Measurements from ENCODE around the gene C18orf63. TPM values are rescaled to one million over a fixed set of nuclear protein-coding genes. Genes with fewer than 3 reads are reported as not detected.

C18orf63 gene
- polyA plus RNA-seq, 1 experiment: not detected

DNA sequence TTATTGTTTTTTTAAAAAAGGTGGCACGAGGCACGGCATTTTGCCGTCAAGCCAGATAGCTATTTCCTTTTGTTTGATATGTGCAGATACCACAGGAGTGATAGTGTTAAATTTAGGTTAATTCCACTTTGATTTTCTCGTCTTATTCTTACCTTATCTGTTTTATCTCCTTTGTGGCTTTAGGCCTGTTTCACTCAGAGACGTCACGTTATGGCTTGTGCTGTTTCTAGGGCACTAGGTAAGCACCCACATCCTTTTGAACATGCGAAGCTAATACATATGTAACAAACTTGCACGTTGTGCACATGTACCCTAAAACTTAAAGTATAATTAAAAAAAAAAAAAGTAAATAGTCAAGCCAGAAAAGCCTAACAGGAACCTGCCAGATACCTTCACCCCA, 57.8 kb downstream of the C18orf63 start:
- TF ChIP-seq, protein P1, sequence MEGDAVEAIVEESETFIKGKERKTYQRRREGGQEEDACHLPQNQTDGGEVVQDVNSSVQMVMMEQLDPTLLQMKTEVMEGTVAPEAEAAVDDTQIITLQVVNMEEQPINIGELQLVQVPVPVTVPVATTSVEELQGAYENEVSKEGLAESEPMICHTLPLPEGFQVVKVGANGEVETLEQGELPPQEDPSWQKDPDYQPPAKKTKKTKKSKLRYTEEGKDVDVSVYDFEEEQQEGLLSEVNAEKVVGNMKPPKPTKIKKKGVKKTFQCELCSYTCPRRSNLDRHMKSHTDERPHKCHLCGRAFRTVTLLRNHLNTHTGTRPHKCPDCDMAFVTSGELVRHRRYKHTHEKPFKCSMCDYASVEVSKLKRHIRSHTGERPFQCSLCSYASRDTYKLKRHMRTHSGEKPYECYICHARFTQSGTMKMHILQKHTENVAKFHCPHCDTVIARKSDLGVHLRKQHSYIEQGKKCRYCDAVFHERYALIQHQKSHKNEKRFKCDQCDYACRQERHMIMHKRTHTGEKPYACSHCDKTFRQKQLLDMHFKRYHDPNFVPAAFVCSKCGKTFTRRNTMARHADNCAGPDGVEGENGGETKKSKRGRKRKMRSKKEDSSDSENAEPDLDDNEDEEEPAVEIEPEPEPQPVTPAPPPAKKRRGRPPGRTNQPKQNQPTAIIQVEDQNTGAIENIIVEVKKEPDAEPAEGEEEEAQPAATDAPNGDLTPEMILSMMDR (IDR thresholded peaks at IDR 0.05; ENCODE audit: low read depth, low read length): no peak
- Histone ChIP-seq H3K27me3 (ENCODE audit: control insufficient read depth, insufficient read depth, low read length) (peaks cover 19% of the 10 kb centered on the region), H3K4me3 (ENCODE audit: low read depth, low read length) (no peak overlapping the region), H3K9me3 (ENCODE audit: control insufficient read depth, insufficient read depth, low read length) (no peaks in the 10 kb centered on the region), H3K27ac (ENCODE audit: low read depth, low read length) (no peak overlapping the region)
- no peak for DNase-seq (ENCODE audit: low read depth, low spot score)
- ChIA-PET POLR2A (no interaction called here), CTCF (interaction anchor here (1.6 kb wide), 1 partner anchor 178 kb away, joined by 7 read pairs; no protein-coding TSS in a partner anchor)

DNA sequence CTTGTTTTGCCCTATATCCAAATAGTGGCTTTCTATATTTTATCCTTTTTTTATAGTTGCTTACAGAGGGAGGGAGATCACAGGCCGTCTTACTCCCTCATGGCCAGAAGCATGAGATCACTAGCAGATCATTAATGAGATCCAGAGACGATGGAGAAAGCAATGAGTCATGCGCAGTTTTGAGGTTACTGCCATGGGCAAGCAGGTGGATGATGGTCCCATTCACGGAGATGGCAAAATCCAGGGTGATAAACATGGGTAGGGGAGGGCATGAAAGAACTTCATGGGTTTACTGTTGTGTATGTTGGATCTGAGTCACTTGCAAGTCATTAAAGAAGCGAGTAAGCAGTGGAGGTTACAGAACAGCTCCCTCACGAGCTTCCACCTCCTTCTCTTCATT, 60.4 kb downstream of the C18orf63 start:
- H3K27me3 ChIP-seq (ENCODE audit: control insufficient read depth, insufficient read depth, low read length): peaks cover 8% of the 10 kb centered on the region
- H3K27ac ChIP-seq (ENCODE audit: low read depth, low read length): no peak overlapping the region
- TF ChIP-seq, protein P1 (IDR thresholded peaks at IDR 0.05; ENCODE audit: low read depth, low read length): no peak
- POLR2A ChIA-PET: interaction anchor here (0.6 kb wide), 1 partner anchor 11 kb away, joined by 3 read pairs; no protein-coding TSS in a partner anchor
- no peak overlapping the region for H3K4me3 ChIP-seq (ENCODE audit: low read depth, low read length)
- CTCF ChIA-PET: no interaction called here
- DNase-seq (ENCODE audit: low read depth, low spot score): no peak
- no peaks in the 10 kb centered on the region for H3K9me3 ChIP-seq (ENCODE audit: control insufficient read depth, insufficient read depth, low read length)

DNA sequence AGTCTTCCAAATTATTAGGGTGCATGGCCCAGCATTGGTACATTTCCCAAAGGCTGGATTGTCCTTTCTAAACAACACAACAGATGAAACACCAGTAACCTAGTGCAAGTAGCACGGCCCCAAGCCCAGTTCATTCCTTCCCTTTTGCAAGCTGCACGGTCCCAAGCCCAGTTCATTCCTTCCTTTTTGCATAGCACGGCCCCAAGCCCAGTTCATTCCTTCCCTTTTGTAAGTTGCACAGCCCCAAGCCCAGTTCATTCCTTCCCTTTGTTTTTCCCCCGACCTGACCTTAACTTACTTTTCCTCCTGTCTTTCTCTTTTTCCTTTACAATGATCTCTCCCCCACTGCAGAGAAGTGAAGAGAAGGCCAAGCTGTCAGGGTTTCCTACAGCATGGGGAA, 60.9 kb downstream of the C18orf63 start:
- Histone ChIP-seq H3K4me3 (ENCODE audit: low read depth, low read length) (no peak overlapping the region), H3K27ac (ENCODE audit: low read depth, low read length) (no peak overlapping the region), H3K27me3 (ENCODE audit: control insufficient read depth, insufficient read depth, low read length) (peaks cover 6% of the 10 kb centered on the region), H3K9me3 (ENCODE audit: control insufficient read depth, insufficient read depth, low read length) (no peaks in the 10 kb centered on the region)
- TF ChIP-seq, protein P1 (IDR thresholded peaks at IDR 0.05; ENCODE audit: low read depth, low read length): no peak
- CTCF ChIA-PET: no interaction called here
- POLR2A ChIA-PET: interaction anchor here (0.6 kb wide), 1 partner anchor 11 kb away, joined by 3 read pairs; no protein-coding TSS in a partner anchor
- DNase-seq (ENCODE audit: low read depth, low spot score): no peak

DNA sequence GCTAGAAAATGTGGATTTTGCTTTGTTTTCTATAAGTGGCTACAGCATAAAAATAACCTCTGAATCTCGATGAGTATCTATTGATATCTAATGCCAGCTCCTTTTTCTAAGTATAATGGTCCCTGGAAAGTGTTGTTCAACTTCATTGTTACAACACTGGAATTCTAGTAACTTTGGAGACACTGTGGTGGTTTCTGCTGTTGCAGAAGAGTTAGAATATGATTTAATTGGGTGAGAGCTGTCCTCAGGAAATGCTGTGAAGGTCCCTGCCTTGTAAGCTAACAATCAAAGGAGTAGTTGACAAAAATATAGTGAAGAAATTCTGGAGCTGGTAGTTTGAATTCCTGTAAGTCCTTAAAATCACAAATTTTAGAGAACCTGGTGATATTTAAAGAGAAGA, 62.1 kb downstream of the C18orf63 start:
- H3K27me3 ChIP-seq (ENCODE audit: control insufficient read depth, insufficient read depth, low read length): peaks cover 5% of the 10 kb centered on the region
- no peak overlapping the region for H3K4me3 ChIP-seq (ENCODE audit: low read depth, low read length)
- CTCF ChIA-PET: interaction anchor here (0.8 kb wide), 1 partner anchor 1612 kb away, joined by 4 read pairs; no protein-coding TSS in a partner anchor
- POLR2A ChIA-PET: no interaction called here
- H3K27ac ChIP-seq (ENCODE audit: low read depth, low read length): no peak overlapping the region
- no peak for DNase-seq (ENCODE audit: low read depth, low spot score)
- TF ChIP-seq, protein P1 (IDR thresholded peaks at IDR 0.05; ENCODE audit: low read depth, low read length): no peak
- H3K9me3 ChIP-seq (ENCODE audit: control insufficient read depth, insufficient read depth, low read length): peaks cover 4% of the 10 kb centered on the region; the same call in 1 of the 2 replicates

DNA sequence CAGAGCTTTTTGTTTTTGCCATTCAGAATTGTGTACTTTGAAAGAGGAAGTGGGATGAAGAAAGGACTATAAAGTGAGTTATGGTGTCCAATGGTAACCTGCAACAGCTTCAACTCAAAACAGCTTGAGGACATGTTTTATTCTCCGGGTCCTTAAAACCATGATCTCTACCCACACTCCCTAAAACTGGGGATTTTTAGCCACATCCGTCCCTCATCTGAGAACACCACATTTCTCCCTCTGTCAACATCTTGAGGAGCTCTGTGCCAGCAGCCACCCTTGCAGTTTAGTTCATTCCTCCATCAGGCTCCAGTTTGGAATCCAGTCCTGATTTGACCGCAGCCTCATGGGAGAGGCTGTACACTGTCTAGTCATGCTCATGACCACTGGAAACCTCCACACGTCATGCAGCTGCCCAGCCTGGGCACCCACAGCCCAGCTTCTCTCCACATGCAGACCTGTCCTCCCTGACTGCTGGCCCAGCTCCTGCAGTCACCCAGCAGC, 62.6 kb downstream of the C18orf63 start:
- ChIA-PET CTCF (interaction anchor here (0.8 kb wide), 1 partner anchor 1613 kb away, joined by 4 read pairs; no protein-coding TSS in a partner anchor), POLR2A (no interaction called here)

More for the DNA sequence above, 62.6 kb downstream of the C18orf63 start:
- no peak for DNase-seq (ENCODE audit: low read depth, low spot score)
- Histone ChIP-seq H3K27me3 (ENCODE audit: control insufficient read depth, insufficient read depth, low read length) (peaks cover 5% of the 10 kb centered on the region), H3K9me3 (ENCODE audit: control insufficient read depth, insufficient read depth, low read length) (peaks cover 4% of the 10 kb centered on the region; the same call in 1 of the 2 replicates), H3K4me3 (ENCODE audit: low read depth, low read length) (no peak overlapping the region), H3K27ac (ENCODE audit: low read depth, low read length) (no peak overlapping the region)
- TF ChIP-seq, protein P1 (IDR thresholded peaks at IDR 0.05; ENCODE audit: low read depth, low read length): no peak

Measured in AG04450 (cell line).